Fibroblast of lung (primary cell): ENCODE measurements around the gene TMEM163.

Experiments used
- EZH2 ChIP-seq: IDR thresholded peaks from 2 replicates; pipeline ENCODE4 v1.5.1; 2012; ENCODE audit warnings: low read length, control low read depth, mild to moderate bottlenecking; ENCODE audit errors: missing control alignments
- TF ChIP-seq, protein P1 (sequence below), 2 donors: IDR thresholded peaks in 1 of 2; conservative IDR thresholded peaks in 1 of 2; 1 replicate in 1 of 2; 2 replicates in 1 of 2; pipeline ENCODE4 v1.5.1; 2011 to 2012; ENCODE audit warnings: low read length in 2 of 2, control low read depth in 1 of 2, inconsistent platforms in 1 of 2, low read depth in 1 of 2, mild to moderate bottlenecking in 1 of 2

DNA sequence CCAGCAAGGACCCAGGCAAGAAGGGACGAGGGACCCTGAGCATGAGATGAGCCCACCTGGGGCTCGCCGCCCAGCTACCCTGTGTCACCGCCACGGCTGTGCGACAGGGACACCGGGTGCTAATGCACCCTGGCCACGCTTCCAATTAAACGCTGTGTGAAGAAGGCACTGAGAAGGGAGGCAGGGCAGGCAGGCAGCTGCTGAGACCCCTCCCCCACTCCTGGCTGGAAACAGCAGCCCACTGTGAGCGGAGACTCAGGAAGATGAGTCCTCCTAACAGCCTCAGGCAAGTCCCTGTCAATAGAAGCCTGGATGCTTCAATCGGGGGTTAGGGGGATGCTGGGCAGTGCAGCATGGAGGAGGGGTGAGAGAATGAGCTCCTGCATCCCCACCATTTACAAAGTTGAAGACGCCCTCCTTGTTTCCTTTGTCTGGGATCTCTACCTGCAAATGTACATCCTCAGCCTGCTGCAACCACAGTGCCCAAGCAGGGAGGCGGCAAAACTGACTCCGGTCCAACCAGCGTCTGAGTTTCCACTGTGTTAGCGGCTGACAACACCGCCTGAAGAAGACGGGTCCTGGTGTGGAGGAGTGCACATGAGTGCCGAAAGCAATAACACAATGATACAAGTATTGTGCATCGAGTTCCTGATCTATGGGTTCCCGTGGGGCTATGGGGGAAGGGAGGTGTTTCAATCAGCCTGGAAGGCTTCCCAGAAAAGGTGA lies 12.8 kb downstream of the TMEM163 start:
- TF ChIP-seq, protein P1, sequence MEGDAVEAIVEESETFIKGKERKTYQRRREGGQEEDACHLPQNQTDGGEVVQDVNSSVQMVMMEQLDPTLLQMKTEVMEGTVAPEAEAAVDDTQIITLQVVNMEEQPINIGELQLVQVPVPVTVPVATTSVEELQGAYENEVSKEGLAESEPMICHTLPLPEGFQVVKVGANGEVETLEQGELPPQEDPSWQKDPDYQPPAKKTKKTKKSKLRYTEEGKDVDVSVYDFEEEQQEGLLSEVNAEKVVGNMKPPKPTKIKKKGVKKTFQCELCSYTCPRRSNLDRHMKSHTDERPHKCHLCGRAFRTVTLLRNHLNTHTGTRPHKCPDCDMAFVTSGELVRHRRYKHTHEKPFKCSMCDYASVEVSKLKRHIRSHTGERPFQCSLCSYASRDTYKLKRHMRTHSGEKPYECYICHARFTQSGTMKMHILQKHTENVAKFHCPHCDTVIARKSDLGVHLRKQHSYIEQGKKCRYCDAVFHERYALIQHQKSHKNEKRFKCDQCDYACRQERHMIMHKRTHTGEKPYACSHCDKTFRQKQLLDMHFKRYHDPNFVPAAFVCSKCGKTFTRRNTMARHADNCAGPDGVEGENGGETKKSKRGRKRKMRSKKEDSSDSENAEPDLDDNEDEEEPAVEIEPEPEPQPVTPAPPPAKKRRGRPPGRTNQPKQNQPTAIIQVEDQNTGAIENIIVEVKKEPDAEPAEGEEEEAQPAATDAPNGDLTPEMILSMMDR (conservative IDR thresholded peaks at IDR 0.05 in 1 of 2, IDR thresholded peaks at IDR 0.05 in 1 of 2; ENCODE audit: low read depth in 1 of 2, low read length in 2 of 2), result no peak
- no peak for TF ChIP-seq EZH2
